Measurements from ENCODE around the gene TPGS2.
"Not testable (repeated sequence)": the region's sequence is repeated elsewhere in the genome, so short reads cannot be mapped to it uniquely, and the experiment has no call there.

Gene TPGS2

DNA sequence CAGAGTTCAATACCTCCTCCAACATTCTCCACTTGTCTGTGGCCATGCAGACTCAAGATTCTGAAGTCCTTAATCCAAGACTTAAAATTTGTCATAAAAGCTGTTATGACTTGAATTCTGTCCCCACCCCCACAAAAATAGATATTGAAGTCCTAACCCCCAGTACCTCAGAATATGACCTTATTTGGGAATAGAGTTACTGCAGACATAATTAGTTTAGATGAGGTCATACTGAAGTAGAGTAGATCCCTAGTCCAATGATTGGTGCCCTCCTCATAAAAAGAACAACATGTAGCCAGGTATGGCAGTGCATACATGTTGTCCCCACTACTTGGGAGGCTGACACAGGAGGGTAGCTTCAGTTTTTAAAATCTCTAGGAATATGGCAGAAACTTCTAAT, 9.2 kb downstream of the TPGS2 start:
- H3K27me3 ChIP-seq (ENCODE audit: insufficient read depth, low read depth, severe bottlenecking): no peaks in the 10 kb centered on the region
- peaks cover 24% of the 10 kb centered on the region for H3K36me3 ChIP-seq
- DNase-seq: no peak
- TF ChIP-seq, protein P1, sequence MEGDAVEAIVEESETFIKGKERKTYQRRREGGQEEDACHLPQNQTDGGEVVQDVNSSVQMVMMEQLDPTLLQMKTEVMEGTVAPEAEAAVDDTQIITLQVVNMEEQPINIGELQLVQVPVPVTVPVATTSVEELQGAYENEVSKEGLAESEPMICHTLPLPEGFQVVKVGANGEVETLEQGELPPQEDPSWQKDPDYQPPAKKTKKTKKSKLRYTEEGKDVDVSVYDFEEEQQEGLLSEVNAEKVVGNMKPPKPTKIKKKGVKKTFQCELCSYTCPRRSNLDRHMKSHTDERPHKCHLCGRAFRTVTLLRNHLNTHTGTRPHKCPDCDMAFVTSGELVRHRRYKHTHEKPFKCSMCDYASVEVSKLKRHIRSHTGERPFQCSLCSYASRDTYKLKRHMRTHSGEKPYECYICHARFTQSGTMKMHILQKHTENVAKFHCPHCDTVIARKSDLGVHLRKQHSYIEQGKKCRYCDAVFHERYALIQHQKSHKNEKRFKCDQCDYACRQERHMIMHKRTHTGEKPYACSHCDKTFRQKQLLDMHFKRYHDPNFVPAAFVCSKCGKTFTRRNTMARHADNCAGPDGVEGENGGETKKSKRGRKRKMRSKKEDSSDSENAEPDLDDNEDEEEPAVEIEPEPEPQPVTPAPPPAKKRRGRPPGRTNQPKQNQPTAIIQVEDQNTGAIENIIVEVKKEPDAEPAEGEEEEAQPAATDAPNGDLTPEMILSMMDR (IDR thresholded peaks at IDR 0.05; ENCODE audit: low read depth, low read length): no peak
- H3K4me3 ChIP-seq (ENCODE audit: low read depth, low read length): no peak overlapping the region
- no peak overlapping the region for H3K27ac ChIP-seq
- H3K9me3 ChIP-seq (ENCODE audit: severe bottlenecking): no peaks in the 10 kb centered on the region

DNA sequence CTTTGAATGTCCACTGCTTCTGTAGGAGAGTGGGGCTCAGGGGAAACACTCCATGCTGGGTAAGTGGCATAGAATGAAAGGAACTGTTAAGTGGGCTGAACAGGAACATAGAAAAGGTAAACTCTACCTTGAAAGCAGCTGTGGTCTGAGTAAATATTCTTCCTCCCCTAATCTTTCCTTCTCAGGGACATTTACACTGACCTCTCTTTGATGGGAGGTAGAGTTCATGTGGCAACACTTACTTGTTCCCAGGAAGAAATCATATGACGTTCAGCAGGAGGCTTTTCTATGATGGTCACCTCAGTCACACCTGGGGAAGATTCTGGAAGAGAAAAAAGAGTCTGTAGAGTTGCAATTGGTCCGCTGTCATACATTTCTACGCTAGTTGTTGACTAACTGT, 10.2 kb downstream of the TPGS2 start:
- Histone ChIP-seq H3K27me3 (ENCODE audit: insufficient read depth, low read depth, severe bottlenecking) (no peaks in the 10 kb centered on the region), H3K4me3 (ENCODE audit: low read depth, low read length) (no peak overlapping the region), H3K27ac (no peak overlapping the region), H3K9me3 (ENCODE audit: severe bottlenecking) (no peaks in the 10 kb centered on the region), H3K36me3 (peaks cover 26% of the 10 kb centered on the region)
- no peak for DNase-seq
- TF ChIP-seq, protein P1 (IDR thresholded peaks at IDR 0.05; ENCODE audit: low read depth, low read length): no peak

DNA sequence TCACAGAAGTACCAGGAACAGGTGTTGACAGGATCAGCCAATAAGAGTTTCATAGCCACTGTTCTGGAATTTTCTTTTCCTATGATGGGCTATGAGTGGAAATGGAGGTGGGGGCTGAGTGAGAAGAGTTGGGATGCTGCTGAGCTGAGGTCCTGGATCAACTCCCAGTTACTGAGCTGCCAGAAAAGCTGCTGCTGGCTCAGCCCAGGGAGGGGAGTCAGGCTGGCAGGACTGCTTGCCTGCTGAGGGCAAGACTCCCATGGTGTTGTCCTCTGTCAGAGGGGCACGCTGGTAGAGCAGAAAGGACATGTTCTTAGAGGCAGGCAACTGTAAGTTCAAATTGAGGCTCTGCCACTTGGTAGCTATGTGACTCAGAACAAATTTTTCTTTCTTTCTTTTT, 11.8 kb downstream of the TPGS2 start:
- H3K4me3 ChIP-seq (ENCODE audit: low read depth, low read length): no peak overlapping the region
- peaks cover 31% of the 10 kb centered on the region for H3K36me3 ChIP-seq
- no peaks in the 10 kb centered on the region for H3K27me3 ChIP-seq (ENCODE audit: insufficient read depth, low read depth, severe bottlenecking)
- DNase-seq: no peak
- no peaks in the 10 kb centered on the region for H3K9me3 ChIP-seq (ENCODE audit: severe bottlenecking)
- no peak overlapping the region for H3K27ac ChIP-seq
- TF ChIP-seq, protein P1 (IDR thresholded peaks at IDR 0.05; ENCODE audit: low read depth, low read length): no peak

DNA sequence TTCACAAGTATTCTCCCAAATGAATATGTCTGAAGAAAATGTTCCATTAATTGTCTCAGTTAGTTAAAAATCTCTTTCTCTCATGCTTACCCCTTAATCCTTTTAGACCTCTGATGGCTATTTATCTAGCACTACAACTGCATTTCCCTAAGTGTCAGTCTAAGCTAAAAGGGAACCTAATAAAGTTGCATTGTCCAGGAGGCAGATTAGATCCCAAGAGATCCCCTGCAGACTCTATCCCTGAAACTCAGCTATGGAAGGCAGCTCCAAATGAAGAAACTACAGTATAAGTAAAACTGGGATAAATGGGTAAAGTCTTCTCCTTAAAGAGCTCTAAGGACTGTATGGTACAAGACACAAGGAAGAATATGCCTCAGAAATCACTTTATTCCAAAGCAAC, 12.7 kb downstream of the TPGS2 start:
- not testable (repeated sequence) for H3K27me3 ChIP-seq (ENCODE audit: insufficient read depth, low read depth, severe bottlenecking); DNase-seq; H3K27ac ChIP-seq; H3K4me3 ChIP-seq (ENCODE audit: low read depth, low read length); H3K9me3 ChIP-seq (ENCODE audit: severe bottlenecking)
- peaks cover 31% of the 10 kb centered on the region for H3K36me3 ChIP-seq

DNA sequence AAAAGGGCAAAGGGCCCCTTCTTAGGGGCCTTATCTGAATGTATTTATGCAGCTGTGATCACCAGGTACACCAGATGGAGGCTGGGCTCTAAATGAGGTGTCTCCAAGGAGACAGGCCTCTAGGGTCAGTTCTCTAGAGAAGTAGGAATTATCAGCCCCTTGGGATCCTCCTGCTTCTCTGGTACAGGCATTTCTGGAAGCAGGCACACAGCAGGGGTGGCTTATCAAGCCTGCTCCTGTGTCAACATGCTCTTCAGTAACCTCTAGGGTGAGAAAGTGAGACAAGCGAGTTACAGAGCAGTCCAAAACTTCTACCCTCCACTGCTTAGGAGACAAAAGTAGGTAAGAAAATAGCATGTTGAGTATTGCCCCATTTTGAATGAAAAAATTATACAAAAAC, 13.8 kb downstream of the TPGS2 start:
- no peaks in the 10 kb centered on the region for H3K27me3 ChIP-seq (ENCODE audit: insufficient read depth, low read depth, severe bottlenecking)
- H3K4me3 ChIP-seq (ENCODE audit: low read depth, low read length): no peak overlapping the region
- H3K36me3 ChIP-seq: peaks cover 31% of the 10 kb centered on the region
- DNase-seq: peak; percentile 8
- no peaks in the 10 kb centered on the region for H3K9me3 ChIP-seq (ENCODE audit: severe bottlenecking)
- TF ChIP-seq, protein P1 (IDR thresholded peaks at IDR 0.05; ENCODE audit: low read depth, low read length): no peak
- H3K27ac ChIP-seq: no peak overlapping the region

DNA sequence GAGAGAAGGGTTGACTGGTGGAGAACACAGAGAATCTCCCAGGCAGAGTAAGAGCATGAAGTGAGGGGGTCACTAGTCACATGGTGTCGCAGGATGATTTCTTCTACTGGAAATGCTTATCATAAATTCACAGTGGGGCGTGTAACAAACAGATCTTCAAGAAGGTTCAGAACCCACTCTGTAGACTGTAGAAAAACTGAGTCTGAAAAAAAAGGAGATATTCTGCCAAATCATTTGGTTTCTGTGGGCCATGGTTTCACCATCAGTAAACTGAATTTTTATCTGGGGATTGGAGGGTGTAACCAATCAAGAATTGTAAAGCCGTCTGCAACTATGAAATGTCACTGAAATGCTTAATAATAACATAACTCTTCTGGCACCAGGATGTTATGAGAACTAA, 15.0 kb downstream of the TPGS2 start:
- Histone ChIP-seq H3K36me3 (peaks cover 34% of the 10 kb centered on the region), H3K9me3 (ENCODE audit: severe bottlenecking) (no peaks in the 10 kb centered on the region), H3K4me3 (ENCODE audit: low read depth, low read length) (no peak overlapping the region), H3K27me3 (ENCODE audit: insufficient read depth, low read depth, severe bottlenecking) (no peaks in the 10 kb centered on the region), H3K27ac (no peak overlapping the region)
- DNase-seq: no peak
- TF ChIP-seq, protein P1 (IDR thresholded peaks at IDR 0.05; ENCODE audit: low read depth, low read length): no peak

Data from WERI-Rb-1 (cell line).